Large intestine (tissue), 3 donors: ENCODE results near the gene MRC2. TPM values are rescaled to one million over a fixed set of nuclear protein-coding genes. Genes with fewer than 3 reads are reported as not detected.

ENCODE experiments used
- DNase-seq, 2 donors: peaks; one replicate each; pipeline versions ENCODE4 v3.0.0 to v3.0.0-alpha.2; 2013
- H3K27ac ChIP-seq: one replicate; pipeline ENCODE4 v1.5.1; 2013; ENCODE audit warnings: low read length
- H3K27me3 ChIP-seq: 2 replicates; pipeline ENCODE4 v1.6.1; 2013; ENCODE audit warnings: low read length; ENCODE audit not compliant: control insufficient read depth, insufficient read depth
- H3K36me3 ChIP-seq: 2 replicates; pipeline ENCODE4 v1.6.1; 2013; ENCODE audit warnings: low read length; ENCODE audit not compliant: control insufficient read depth, insufficient read depth
- H3K4me1 ChIP-seq: one replicate; pipeline ENCODE4 v1.6.1; 2013; ENCODE audit warnings: low read length; ENCODE audit not compliant: control insufficient read depth, insufficient read depth
- H3K4me3 ChIP-seq: one replicate; pipeline ENCODE4 v1.5.1; 2013; ENCODE audit warnings: low read length
- H3K9me3 ChIP-seq: one replicate; pipeline ENCODE4 v1.6.1; 2013; ENCODE audit warnings: mild to moderate bottlenecking, low read depth, low read length, moderate library complexity; ENCODE audit not compliant: control insufficient read depth
- WGBS: methylation state at CpG from one replicate; pipeline ENCODE4 v1.1.5; 2013; ENCODE audit warnings: low lambda C conversion rate; ENCODE audit not compliant: insufficient coverage; 5-methylcytosine and 5-hydroxymethylcytosine counted together
- polyA plus RNA-seq: library from polyadenylated mRNA; unstranded; fragments of 120-200 nt; gene quantifications from one replicate; pipeline ENCODE4 v1.2.1, GENCODE V29; 2013

MRC2 gene
- polyA plus RNA-seq, 1 donor, result 20.1 TPM

DNA sequence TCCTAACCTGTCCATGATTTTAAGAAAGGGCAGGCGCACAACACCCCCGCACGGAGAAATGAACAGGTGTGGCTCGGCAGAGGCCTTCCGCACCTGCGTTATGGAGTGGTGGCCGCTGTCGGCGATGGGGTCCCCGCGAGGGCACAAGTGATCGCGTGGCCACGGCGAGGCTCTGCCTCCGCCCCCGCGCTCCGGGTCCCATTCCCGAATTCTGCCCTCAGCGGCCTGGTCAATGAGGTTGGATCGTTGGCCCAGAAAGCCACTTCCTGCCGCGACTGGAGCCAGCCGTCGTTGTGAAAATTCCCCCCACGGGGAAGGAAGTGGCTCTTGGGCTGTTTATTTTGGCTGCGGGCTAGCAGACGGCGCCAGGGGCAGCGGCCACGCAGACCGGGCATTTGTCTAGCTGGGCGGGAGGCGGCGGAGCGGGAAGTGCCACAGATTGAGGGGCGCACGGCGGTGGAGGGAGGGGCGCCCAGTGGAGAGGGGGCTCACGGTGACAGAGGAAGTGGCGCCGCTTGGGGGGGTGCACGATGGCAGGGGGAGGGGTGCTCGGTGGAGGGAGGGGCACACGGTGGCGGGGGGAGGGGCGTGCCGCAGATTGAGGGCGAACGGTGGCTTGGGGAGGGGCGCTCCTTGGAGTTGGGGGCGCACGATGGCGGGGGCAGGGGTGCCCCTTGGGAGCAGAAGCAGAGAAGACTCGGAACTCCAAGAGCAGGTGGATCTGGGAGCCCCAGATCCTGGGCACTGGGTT lies 25.0 kb downstream of the MRC2 start:
- DNase-seq, result peak in 1 of 2 donors; percentile 33
- WGBS, result 13% methylated on average over 3 of the region's 57 CpGs
- no peak overlapping the region for H3K27ac ChIP-seq
- peaks cover 15% of the 10 kb centered on the region for H3K4me1 ChIP-seq
- H3K4me3 ChIP-seq, result peak overlapping the region; percentile 36
- H3K27me3 ChIP-seq, result peaks cover 34% of the 10 kb centered on the region
- H3K9me3 ChIP-seq, result no peaks in the 10 kb centered on the region
- no peaks in the 10 kb centered on the region for H3K36me3 ChIP-seq

DNA sequence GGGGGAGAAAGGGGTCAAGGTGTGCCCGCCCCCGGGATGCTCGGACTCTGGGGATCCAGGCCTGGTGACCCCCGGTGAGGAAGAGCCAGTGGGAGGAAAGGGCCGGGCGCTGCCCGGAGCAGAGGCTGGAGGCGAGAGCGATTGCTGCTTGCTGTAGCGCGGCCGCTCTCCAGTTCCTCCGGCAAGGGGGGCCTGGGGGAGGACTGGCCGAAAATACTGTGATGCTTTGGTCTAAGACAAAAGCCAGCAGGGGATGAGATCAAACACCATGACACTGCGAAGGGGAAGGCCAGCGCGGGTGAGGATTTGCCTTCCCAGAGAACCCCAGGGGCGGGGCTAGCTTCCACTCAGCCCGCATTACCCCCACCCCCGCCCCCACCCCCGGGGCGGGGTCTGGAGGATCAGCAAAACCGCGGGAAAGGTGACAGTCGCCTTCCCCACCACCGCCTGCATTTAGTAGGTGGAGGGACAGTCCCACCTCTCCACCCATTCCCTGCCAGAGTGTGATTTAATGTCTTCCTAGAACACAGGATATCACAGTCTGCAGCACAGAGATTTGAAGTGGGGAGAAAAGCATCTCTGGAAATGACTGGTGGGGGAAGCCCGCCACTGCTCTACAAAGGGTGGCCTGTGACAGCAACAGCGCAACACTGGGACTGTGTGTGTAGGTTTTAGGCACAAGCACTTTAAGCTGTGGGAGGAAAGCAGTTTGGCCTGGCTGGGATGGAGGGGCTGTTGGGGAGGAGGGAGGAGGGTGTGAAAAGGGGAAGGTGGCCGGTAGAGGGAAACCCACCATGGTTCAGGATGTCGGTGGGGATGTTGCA lies 25.7 kb downstream of the MRC2 start:
- no CpG with 5 or more reads among the region's 30 CpGs for WGBS
- Histone ChIP-seq H3K36me3 (no peaks in the 10 kb centered on the region), H3K27me3 (peaks cover 34% of the 10 kb centered on the region), H3K9me3 (no peaks in the 10 kb centered on the region), H3K27ac (peak overlapping the region; percentile 23), H3K4me3 (peak overlapping the region; percentile 36), H3K4me1 (peaks cover 15% of the 10 kb centered on the region)
- DNase-seq, result peak in 1 of 2 donors; percentile 26

DNA sequence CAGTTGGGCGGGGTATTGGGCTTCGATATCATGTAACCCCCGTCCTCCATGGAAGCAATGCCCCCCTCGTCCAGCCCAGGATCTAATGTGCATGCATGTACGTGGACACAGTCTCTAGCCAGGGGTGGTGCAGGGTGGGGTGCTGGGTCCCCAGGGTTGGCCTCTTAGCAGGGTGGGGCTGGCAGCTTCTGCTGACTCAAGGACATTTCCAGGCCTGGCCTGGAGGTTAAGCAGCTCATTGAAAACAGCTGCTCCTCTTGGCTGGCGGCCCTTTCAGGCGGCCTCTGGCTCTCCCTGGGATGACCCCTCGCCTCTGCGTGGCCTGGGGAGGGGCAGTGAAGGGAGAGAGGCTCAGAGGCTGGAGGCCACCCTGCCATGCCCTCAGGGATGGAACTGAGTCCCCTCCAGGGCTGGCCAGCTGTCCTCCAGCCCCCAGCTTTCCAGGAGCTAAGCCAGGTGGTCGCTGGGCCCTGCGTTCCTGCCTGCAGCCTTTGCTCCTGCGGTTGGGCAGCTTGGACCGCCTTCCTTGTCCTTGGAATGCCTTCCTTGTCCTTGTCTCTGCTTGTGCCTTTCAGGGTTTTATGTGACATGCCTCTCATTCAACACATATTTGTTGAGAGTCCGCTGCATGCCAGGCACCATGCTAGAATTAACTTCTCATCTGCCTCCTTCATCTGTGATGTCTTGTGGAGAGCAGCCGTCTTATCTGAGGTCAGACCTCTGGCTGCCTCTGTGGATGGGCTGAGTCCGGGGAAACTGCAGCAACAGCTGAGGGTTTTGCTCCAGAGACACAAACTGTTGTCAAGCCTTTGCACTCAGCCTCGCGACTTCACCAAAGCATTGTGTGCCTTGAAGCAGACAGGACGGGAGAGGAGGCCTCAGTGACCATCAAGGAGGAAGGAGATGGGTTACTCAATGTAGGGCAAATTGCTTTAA lies 26.6 kb downstream of the MRC2 start:
- Histone ChIP-seq H3K9me3 (no peaks in the 10 kb centered on the region), H3K36me3 (no peaks in the 10 kb centered on the region), H3K27ac (peak overlapping the region; percentile 23), H3K27me3 (peaks cover 34% of the 10 kb centered on the region), H3K4me1 (peaks cover 15% of the 10 kb centered on the region), H3K4me3 (no peak overlapping the region)
- WGBS, result no CpG with 5 or more reads among the region's 19 CpGs
- DNase-seq, result peak in 1 of 2 donors; percentile 26

DNA sequence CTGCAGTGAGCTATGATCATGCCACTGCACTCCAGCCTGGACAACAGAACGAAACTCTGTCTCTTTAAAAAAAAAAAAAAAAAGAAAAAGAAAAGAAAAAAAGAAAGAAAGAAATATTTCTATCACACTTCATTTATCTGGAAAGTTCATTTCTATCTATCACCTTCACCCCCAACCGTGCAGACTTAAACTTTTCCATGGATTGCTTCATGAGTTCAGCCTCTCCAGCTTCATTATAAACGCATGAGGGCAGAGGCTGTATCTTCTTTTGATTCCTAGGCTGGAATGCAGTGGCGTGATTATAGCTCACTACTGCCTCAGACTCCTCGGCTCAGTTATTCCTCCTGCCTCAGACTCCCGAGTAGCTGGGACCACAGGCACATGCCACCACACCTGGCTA lies 28.2 kb downstream of the MRC2 start:
- DNase-seq, result no peak
- Histone ChIP-seq H3K4me3 (no peak overlapping the region), H3K27ac (no peak overlapping the region), H3K36me3 (no peaks in the 10 kb centered on the region), H3K27me3 (peaks cover 34% of the 10 kb centered on the region), H3K4me1 (peaks cover 15% of the 10 kb centered on the region), H3K9me3 (no peaks in the 10 kb centered on the region)
- 40% methylated on average over 1 of the region's 6 CpGs for WGBS

DNA sequence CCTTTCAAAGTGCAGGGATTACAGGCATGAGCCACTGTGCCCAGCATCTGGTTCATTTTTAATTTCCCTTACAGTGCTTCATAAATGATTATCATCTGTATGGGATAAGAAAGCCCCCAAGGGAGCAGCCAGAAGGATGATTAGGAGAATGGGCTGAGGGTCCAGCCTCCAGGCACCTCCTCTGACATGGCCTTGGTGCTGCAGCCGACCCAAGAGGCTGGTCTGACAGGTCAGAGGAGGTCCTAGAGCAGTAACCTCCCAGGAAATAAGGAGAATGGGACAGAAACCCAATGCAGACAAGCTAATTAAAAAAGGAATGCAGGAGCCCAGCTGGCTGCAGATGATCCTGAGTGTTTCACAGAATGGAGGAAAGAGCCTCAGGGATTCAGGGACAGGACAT lies 29.0 kb downstream of the MRC2 start:
- no peaks in the 10 kb centered on the region for H3K9me3 ChIP-seq
- peaks cover 15% of the 10 kb centered on the region for H3K4me1 ChIP-seq
- peaks cover 30% of the 10 kb centered on the region for H3K27me3 ChIP-seq
- no CpG with 5 or more reads among the region's 1 CpG for WGBS
- no peak for DNase-seq
- no peak overlapping the region for H3K4me3 ChIP-seq
- no peak overlapping the region for H3K27ac ChIP-seq
- H3K36me3 ChIP-seq, result no peaks in the 10 kb centered on the region

DNA sequence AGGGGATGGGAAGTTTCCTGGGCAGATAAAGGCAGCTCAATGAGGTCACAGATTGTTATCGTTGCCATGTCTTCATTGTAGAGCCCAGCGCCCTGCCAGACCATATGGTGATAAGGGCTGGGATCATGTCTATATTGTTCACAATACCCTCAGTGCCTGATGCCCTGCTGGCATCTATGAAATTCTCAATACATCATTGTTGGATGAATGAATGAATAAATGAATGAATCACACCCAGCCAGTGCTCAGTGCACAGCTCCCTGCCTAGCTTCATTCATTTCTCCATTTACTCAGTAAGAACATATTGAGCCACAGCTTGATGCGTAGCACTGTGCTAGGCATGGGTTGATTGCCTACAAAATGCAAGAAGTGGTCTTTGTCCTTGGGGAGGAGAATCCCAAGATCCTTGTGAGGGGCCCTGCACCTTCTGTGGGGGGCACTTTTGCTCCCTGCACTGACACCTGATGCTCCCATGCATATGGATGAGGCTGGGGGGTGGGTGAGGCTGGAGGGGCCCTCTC lies 29.7 kb downstream of the MRC2 start:
- Histone ChIP-seq H3K36me3 (no peaks in the 10 kb centered on the region), H3K4me1 (peaks cover 12% of the 10 kb centered on the region), H3K4me3 (no peak overlapping the region), H3K27me3 (peaks cover 23% of the 10 kb centered on the region), H3K9me3 (no peaks in the 10 kb centered on the region), H3K27ac (no peak overlapping the region)
- DNase-seq, result no peak
- no CpG with 5 or more reads among the region's 3 CpGs for WGBS

DNA sequence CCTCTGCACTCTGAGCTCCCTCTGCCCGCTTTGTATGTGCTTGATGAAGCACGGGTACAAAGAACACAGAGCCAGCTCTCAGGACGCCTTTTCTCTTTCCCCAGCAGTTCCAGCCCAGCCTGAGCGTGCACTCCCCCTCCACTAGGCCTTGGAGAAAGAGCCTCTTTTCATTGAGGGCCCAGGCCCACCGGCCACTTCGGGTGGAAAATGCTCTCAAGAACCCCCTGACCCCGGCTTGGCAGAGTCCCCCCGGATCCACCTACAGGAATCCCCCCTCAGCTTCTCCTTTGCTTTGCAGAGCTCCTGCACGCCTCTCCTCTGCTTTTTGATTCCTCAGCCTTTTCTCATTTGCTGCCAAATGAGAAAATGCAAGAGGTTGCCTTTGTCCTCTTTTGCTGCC lies 30.2 kb downstream of the MRC2 start:
- Histone ChIP-seq H3K9me3 (no peaks in the 10 kb centered on the region), H3K4me3 (no peak overlapping the region), H3K4me1 (peaks cover 9% of the 10 kb centered on the region), H3K27me3 (peaks cover 19% of the 10 kb centered on the region), H3K27ac (no peak overlapping the region), H3K36me3 (no peaks in the 10 kb centered on the region)
- no CpG with 5 or more reads among the region's 9 CpGs for WGBS
- DNase-seq, result no peak

DNA sequence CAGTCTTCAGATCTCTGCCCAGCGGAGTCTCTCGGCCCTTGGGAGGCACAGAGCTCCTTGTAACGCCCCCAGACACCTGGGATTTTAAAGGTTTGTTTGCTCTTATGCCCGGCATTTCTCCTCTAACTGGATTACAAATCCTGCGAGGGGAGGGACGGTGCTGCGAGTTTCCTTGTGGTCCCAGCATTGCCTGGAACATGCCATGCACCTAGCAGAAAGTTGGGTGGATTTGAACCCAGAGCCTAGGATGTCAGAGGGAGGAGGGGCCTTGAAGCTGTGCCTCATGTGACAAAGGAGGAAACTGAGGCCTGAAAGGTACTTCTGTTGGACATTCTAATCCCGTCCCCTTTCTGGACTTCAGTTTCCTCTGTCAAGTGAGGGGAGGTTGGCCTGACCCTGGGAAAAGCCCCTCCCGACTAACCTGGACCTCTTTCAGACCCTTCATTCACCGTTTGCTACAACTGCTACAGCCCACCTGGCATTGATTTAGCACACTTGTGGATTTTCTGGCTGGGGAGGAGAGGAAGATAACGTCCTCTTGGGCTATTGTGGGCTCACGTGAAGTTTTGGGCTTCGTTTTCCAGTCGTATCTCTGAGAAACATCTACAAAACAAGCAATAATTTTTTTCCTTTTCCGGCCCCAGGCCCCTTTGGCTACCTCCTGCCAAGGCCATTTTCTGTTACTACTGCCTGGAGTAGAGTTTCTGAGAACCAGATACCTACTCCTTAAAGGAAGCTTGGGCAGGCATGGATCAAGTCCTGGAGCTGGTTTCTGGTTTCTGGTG lies 30.9 kb downstream of the MRC2 start:
- Histone ChIP-seq H3K9me3 (no peaks in the 10 kb centered on the region), H3K27me3 (peaks cover 14% of the 10 kb centered on the region), H3K4me3 (no peak overlapping the region), H3K4me1 (peaks cover 7% of the 10 kb centered on the region), H3K27ac (no peak overlapping the region), H3K36me3 (no peaks in the 10 kb centered on the region)
- no CpG with 5 or more reads among the region's 15 CpGs for WGBS
- DNase-seq, result no peak

DNA sequence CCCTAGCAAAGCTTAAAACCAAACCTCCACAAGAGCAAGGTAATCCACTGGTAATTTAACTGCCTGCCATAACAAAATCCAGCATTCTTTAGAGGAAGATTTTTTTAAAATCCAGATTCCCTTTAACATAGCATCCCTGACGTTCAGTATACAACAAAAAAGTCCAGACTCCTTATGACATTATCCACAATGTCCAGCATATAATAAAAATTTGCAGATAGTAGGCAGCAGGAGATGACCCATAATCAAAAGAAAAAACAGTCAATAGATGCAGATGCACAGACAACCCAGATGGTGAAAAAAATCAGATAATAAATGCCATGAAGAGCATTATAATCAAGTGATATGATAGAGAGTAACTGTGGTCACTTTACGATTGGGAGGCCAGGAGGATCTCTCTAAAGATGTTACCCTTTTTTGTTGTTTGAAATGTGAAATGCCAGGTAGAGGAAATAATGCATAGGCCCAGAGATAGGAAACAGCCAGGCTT lies 33.2 kb downstream of the MRC2 start:
- Histone ChIP-seq H3K27me3 (no peaks in the 10 kb centered on the region), H3K4me3 (no peak overlapping the region), H3K9me3 (no peaks in the 10 kb centered on the region), H3K36me3 (no peaks in the 10 kb centered on the region), H3K27ac (no peak overlapping the region), H3K4me1 (no peaks in the 10 kb centered on the region)
- DNase-seq, result no peak
- 80% methylated on average over 1 of the region's 2 CpGs for WGBS
